CD4-positive, alpha-beta memory T cell (primary cell): ENCODE results near the gene GPSM1. TPM values are rescaled to one million over a fixed set of nuclear protein-coding genes. Genes with fewer than 3 reads are reported as not detected.

Experiments used
- CTCF ChIA-PET: fragments of 350-600 bp; sonication (Branson Sonifier 250); formaldehyde crosslinking; loops from one replicate; lab custom pipeline; 2021; ENCODE audit warnings: inconsistent platforms; ENCODE audit not compliant: partially characterized antibody; lab: Charles Lee
- POLR2A ChIA-PET: fragments of 350-600 bp; sonication (Branson Sonifier 250); formaldehyde crosslinking; loops from one replicate; lab custom pipeline; 2021; ENCODE audit not compliant: partially characterized antibody; lab: Charles Lee
- DNase-seq, 5 donors: peaks; one replicate each; pipeline versions ENCODE4 v3.0.0 to v3.0.0-alpha.2; 2020 to 2022; ENCODE audit warnings: mixed read lengths in 1 of 5
- H3K27ac ChIP-seq: one replicate; pipeline ENCODE4 v1.7.0; 2013; ENCODE audit warnings: low read depth, low read length
- H3K27me3 ChIP-seq: 2 replicates; pipeline ENCODE4 v1.7.0; 2013; ENCODE audit warnings: mild to moderate bottlenecking, low read length, moderate library complexity; ENCODE audit not compliant: insufficient read depth
- H3K36me3 ChIP-seq: 2 replicates; pipeline ENCODE4 v1.7.0; 2013; ENCODE audit warnings: mild to moderate bottlenecking, low read length, moderate library complexity; ENCODE audit not compliant: insufficient read depth
- H3K4me1 ChIP-seq: 2 replicates; pipeline ENCODE4 v1.7.0; 2013; ENCODE audit warnings: mild to moderate bottlenecking, low read length, moderate library complexity; ENCODE audit not compliant: insufficient read depth
- H3K4me3 ChIP-seq, 2 donors: one replicate each; pipeline ENCODE4 v1.7.0; 2013; ENCODE audit warnings: low read length in 2 of 2, mild to moderate bottlenecking in 1 of 2
- H3K9me3 ChIP-seq, 2 donors: one replicate each; pipeline ENCODE4 v1.7.0; 2013; ENCODE audit warnings: low read length in 2 of 2, control low read depth in 1 of 2; ENCODE audit not compliant: control insufficient read depth in 1 of 2
- H3K27ac Mint-ChIP-seq, 7 donors: one replicate each; pipeline ENCODE4 v1.8.0; 2020 to 2021; ENCODE audit warnings: mixed read lengths in 7 of 7, mild to moderate bottlenecking in 6 of 7, inconsistent platforms in 3 of 7, moderate library complexity in 3 of 7
- H3K27me3 Mint-ChIP-seq, 2 donors: one replicate each; pipeline ENCODE4 v1.8.0; 2020 to 2021; ENCODE audit warnings: mixed read lengths in 2 of 2
- H3K36me3 Mint-ChIP-seq, 2 donors: one replicate each; pipeline ENCODE4 v1.8.0; 2020 to 2021; ENCODE audit warnings: mixed read lengths in 2 of 2, inconsistent platforms in 1 of 2, mild to moderate bottlenecking in 1 of 2
- H3K4me1 Mint-ChIP-seq, 4 donors: one replicate each; pipeline ENCODE4 v1.8.0; 2020 to 2021; ENCODE audit warnings: mixed read lengths in 4 of 4, mild to moderate bottlenecking in 1 of 4
- H3K4me3 Mint-ChIP-seq, 8 donors: one replicate each; pipeline ENCODE4 v1.8.0; 2020 to 2021; ENCODE audit warnings: mixed read lengths in 8 of 8, mild to moderate bottlenecking in 7 of 8, moderate library complexity in 6 of 8, inconsistent platforms in 3 of 8
- H3K9me3 Mint-ChIP-seq, 8 donors: one replicate each; pipeline ENCODE4 v1.8.0; 2020 to 2021; ENCODE audit warnings: mixed read lengths in 8 of 8, mild to moderate bottlenecking in 5 of 8, inconsistent platforms in 3 of 8, moderate library complexity in 1 of 8
- intact Hi-C: fragments of 100-400 bp; cut with micrococcal nuclease; formaldehyde crosslinking; loops from one replicate; pipeline ENCODE4 v1.15.1; 2023
- polyA plus RNA-seq, 2 donors: library from polyadenylated mRNA; unstranded; fragments of 300-500 nt; fragmentation: Illumina TruSeq; gene quantifications; one replicate each; pipeline ENCODE4 v1.2.3, GENCODE V29; 2021
- total RNA-seq, 2 experiments: library from RNA; stranded (reverse); gene quantifications; one replicate each; pipeline ENCODE4 v1.2.3, GENCODE V29; 2021

GPSM1 gene
- total and polyA plus RNA-seq, 4 experiments from 2014 or later: 0.78 to 8.1 (median 4.6) TPM

DNA sequence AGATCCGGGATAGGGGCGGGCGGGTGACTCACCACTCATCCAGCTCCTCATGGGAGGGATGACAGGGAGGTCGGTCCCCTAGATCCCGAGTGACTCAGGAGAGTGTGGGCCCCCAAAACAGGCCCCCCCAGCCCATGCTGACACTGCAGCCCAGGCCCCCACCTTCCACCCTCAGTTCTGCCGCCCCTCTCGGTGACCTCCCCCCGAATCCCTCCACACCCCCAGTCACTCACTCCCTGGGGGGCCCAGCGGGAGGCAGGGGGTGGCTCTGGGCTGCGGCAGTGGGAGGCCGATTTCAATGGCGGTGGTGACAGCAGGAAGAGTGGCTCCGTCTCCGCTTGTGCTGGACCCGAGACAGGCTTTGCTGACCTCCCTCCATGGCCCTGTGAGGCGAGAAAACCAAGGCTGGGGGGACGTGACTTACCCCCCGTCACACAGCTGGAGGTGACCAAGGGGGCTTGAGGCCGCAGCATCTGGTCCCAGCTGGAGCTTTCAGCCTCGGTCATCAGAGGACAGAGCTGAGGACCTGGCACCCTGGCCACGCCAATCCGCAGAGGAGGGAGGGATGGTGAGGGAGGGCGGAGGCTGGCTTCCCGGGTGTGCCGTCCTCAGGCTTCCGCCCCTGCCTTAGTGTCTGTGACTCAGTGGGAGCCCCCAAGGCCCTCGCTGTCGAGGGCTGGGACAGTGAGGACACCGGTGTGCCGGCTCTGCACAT lies 9.0 kb downstream of the GPSM1 start:
- H3K27ac Mint-ChIP-seq: no peak overlapping the region
- H3K4me1 Mint-ChIP-seq: no peaks in the 10 kb centered on the region
- no peaks in the 10 kb centered on the region for H3K36me3 ChIP-seq
- no peak overlapping the region for H3K27ac ChIP-seq
- H3K27me3 Mint-ChIP-seq: no peaks in the 10 kb centered on the region
- ChIA-PET CTCF (no interaction called here), POLR2A (interaction anchor here (1.6 kb wide), 1 partner anchor 27 kb away, joined by 5 read pairs; the partner anchor contains the start of gene DNLZ)
- H3K9me3 ChIP-seq: no peaks in the 10 kb centered on the region
- H3K4me1 ChIP-seq: no peaks in the 10 kb centered on the region
- DNase-seq: no peak
- no peak overlapping the region for H3K4me3 Mint-ChIP-seq
- H3K9me3 Mint-ChIP-seq: no peaks in the 10 kb centered on the region
- no peak overlapping the region for H3K4me3 ChIP-seq
- peaks cover 0 to 2% of the 10 kb centered on the region in 2 donors for H3K36me3 Mint-ChIP-seq
- H3K27me3 ChIP-seq: no peaks in the 10 kb centered on the region
- intact Hi-C loops: no loop called here

GRCh38 chr9:136336881-136337280 lies 9.5 kb downstream of the GPSM1 start:
- no peak for DNase-seq
- H3K27ac Mint-ChIP-seq: no peak overlapping the region
- CTCF ChIA-PET: no interaction called here

GRCh38 chr9:136337416-136338395 lies 10.4 kb downstream of the GPSM1 start:
- no peak overlapping the region for H3K4me3 ChIP-seq
- H3K9me3 Mint-ChIP-seq: no peaks in the 10 kb centered on the region
- H3K4me3 Mint-ChIP-seq: no peak overlapping the region
- H3K4me1 ChIP-seq: no peaks in the 10 kb centered on the region
- no peak overlapping the region for H3K27ac ChIP-seq
- H3K27ac Mint-ChIP-seq: no peak overlapping the region
- H3K27me3 Mint-ChIP-seq: no peaks in the 10 kb centered on the region
- intact Hi-C loops: no loop called here
- DNase-seq: no peak
- CTCF ChIA-PET: interaction anchor here (1.6 kb wide), 1 partner anchor 26 kb away, joined by 3 read pairs; the partner anchor contains the start of gene DNLZ
- POLR2A ChIA-PET: no interaction called here
- H3K4me1 Mint-ChIP-seq: no peaks in the 10 kb centered on the region
- H3K9me3 ChIP-seq: no peaks in the 10 kb centered on the region
- H3K36me3 Mint-ChIP-seq: peaks cover 0 to 2% of the 10 kb centered on the region in 2 donors
- H3K36me3 ChIP-seq: no peaks in the 10 kb centered on the region
- H3K27me3 ChIP-seq: no peaks in the 10 kb centered on the region

More at GRCh38 chr9:136336881-136337280, 9.5 kb downstream of the GPSM1 start:
- Histone ChIP-seq H3K4me1 (no peaks in the 10 kb centered on the region), H3K36me3 (no peaks in the 10 kb centered on the region), H3K4me3 (no peak overlapping the region), H3K27me3 (no peaks in the 10 kb centered on the region), H3K9me3 (no peaks in the 10 kb centered on the region), H3K27ac (no peak overlapping the region)
- Mint-ChIP-seq H3K27me3 (no peaks in the 10 kb centered on the region), H3K36me3 (peaks cover 0 to 2% of the 10 kb centered on the region in 2 donors), H3K4me1 (no peaks in the 10 kb centered on the region), H3K4me3 (no peak overlapping the region), H3K9me3 (no peaks in the 10 kb centered on the region)
- intact Hi-C loops: no loop called here
- POLR2A ChIA-PET: no interaction called here

DNA sequence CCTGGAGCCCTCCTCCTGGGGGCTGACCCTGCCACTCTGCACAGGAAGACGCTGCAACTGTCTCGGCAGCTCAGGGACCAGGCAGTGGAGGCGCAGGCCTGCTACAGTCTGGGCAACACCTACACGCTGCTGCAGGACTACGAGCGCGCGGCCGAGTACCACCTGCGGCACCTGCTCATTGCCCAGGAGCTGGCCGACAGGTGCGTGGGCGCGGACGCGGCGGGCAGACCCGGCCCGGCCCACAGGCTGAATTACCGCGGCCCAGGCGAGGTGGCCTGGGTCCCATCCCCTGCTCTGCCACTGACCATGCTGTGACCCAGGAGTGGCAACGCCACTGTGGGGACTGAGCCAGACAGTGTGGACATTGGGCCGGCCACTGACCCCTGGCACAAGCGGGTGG lies 11.2 kb downstream of the GPSM1 start:
- intact Hi-C loops: no loop called here
- no peaks in the 10 kb centered on the region for H3K27me3 Mint-ChIP-seq
- Histone ChIP-seq H3K4me1 (no peaks in the 10 kb centered on the region), H3K27ac (no peak overlapping the region), H3K27me3 (no peaks in the 10 kb centered on the region), H3K9me3 (no peaks in the 10 kb centered on the region), H3K36me3 (no peaks in the 10 kb centered on the region), H3K4me3 (no peak overlapping the region)
- ChIA-PET POLR2A (no interaction called here), CTCF (interaction anchor here (1.6 kb wide), 1 partner anchor 25 kb away, joined by 3 read pairs; the partner anchor contains the start of gene DNLZ)
- H3K4me1 Mint-ChIP-seq: no peaks in the 10 kb centered on the region
- peaks cover 0 to 2% of the 10 kb centered on the region in 2 donors for H3K36me3 Mint-ChIP-seq
- no peak overlapping the region for H3K4me3 Mint-ChIP-seq
- H3K27ac Mint-ChIP-seq: peak overlapping the region in 1 of 7 donors; percentile 50
- no peak for DNase-seq
- no peaks in the 10 kb centered on the region for H3K9me3 Mint-ChIP-seq

DNA sequence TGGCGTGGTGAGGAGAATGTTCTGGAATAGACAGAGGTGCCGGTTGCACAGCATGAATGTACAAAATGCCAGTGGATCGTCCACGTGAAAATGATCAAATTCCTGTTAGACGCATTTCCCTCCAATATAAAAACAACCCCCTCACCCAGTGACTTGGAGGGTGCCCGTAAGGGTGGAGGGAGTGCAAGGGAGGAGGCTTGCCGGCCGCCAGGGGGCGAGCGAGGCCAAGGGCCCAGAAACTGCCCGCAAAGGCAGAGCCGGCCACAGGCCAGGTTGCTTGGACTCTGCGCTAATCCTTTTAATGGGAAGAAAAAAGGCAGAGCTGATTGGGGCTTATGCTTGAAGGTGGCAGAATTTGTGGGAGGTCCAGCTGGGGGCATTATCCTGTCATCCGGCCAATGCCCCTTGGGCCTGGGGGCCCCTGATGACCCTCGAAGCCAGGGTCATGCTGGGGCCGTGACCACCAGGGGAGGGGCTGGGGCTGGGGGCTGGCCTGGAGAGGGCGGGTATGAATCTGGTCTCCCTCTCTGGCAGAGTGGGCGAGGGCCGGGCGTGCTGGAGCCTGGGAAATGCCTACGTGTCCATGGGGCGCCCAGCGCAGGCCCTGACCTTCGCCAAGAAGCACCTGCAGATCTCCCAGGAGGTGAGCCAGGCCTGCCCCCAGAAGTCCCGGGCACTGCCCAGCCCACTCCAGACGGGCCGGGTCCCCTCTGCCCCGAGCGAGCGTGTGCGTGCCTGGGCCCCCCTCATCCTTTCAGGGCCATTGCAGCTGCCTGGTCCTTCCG lies 12.0 kb downstream of the GPSM1 start:
- H3K27me3 ChIP-seq: no peaks in the 10 kb centered on the region
- no peaks in the 10 kb centered on the region for H3K4me1 ChIP-seq
- Mint-ChIP-seq H3K4me3 (no peak overlapping the region), H3K4me1 (no peaks in the 10 kb centered on the region), H3K36me3 (peaks cover 0 to 2% of the 10 kb centered on the region in 2 donors), H3K9me3 (no peaks in the 10 kb centered on the region), H3K27me3 (no peaks in the 10 kb centered on the region), H3K27ac (peak overlapping the region in 2 of 7 donors; percentile 32 to 50)
- H3K36me3 ChIP-seq: no peaks in the 10 kb centered on the region
- no peak overlapping the region for H3K27ac ChIP-seq
- no peak overlapping the region for H3K4me3 ChIP-seq
- no peaks in the 10 kb centered on the region for H3K9me3 ChIP-seq
- DNase-seq: peak in 3 of 5 donors; percentile 16 to 32 (median 28)
- ChIA-PET CTCF (interaction anchor here (0.6 to 1.6 kb wide), 2 partner anchors 24 to 295 kb away, joined by 3 read pairs; partner anchors contain the start of gene DNLZ), POLR2A (no interaction called here)
- intact Hi-C loops: no loop called here

GRCh38 chr9:136339958-136340310 lies 12.6 kb downstream of the GPSM1 start:
- Histone ChIP-seq H3K27ac (no peak overlapping the region), H3K4me1 (no peaks in the 10 kb centered on the region), H3K27me3 (no peaks in the 10 kb centered on the region), H3K36me3 (no peaks in the 10 kb centered on the region), H3K9me3 (no peaks in the 10 kb centered on the region), H3K4me3 (no peak overlapping the region)
- DNase-seq: no peak
- peaks cover 0 to 2% of the 10 kb centered on the region in 2 donors for H3K36me3 Mint-ChIP-seq
- H3K4me3 Mint-ChIP-seq: no peak overlapping the region
- CTCF ChIA-PET: interaction anchor here (0.6 kb wide), 1 partner anchor 294 kb away, joined by 3 read pairs; no protein-coding TSS in a partner anchor
- POLR2A ChIA-PET: no interaction called here
- no peaks in the 10 kb centered on the region for H3K27me3 Mint-ChIP-seq
- H3K9me3 Mint-ChIP-seq: no peaks in the 10 kb centered on the region
- H3K27ac Mint-ChIP-seq: no peak overlapping the region
- H3K4me1 Mint-ChIP-seq: no peaks in the 10 kb centered on the region
- intact Hi-C loops: no loop called here
